ENCODE measurements around the gene PYGM.

The PYGM gene

DNA sequence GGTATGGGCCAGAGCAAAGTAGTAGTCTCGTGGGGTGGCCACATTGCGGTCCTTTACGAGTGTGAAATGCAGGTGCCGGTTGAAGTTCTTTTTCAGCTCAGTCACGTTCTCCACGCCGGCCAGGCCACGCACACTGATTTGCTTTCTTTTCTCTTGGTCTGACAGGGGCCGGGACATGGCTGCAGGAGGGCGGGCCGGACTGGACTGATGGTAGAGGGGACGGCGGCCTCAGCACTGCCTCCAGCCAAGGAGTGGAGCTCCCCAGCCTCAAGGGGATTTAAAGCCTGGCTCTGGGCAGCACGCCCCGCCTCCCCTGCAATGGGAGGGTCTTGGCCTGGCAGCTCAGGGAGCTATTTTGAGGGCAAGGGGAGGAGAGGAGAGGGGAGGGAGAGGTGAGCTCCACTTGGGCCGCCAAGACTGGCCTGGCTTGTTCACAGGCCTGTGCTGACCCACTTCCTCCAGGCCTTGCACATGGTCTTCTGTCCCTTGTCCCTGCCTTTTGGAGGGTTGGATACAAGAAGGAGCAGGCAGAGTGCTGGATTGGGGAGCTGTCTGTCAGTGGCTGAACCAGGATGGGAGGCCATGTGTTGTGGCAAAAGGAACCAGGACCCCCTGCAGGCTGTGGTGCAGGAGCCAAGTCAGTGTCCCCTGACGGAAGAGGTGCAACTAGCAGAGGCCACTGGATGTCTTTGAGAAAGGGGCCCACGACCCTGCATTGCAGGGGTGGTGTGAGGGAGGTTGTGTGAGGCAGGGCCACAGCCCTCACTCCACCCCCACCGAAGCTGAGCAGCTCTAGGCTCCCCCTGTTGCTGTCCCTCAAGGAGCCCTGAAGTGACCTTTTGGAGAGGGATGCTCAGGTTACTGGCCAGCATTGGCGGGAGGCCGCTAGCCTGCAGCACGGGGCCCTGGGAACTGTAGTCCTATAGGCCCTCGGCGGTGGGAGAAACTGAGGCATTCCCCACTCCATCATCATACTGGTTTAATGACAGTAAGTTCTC is at the start of gene PYGM:
PYGM (minus strand) TSS at position 253 of the 998 bp plus-strand sequence; CDS start at position 177, 76 bp downstream.
- no peak for DNase-seq (ENCODE audit: low read depth)

- DNase-seq (ENCODE audit: low read depth) = no peak
Measured at GRCh38 chr11:64805481-64805880, 45.7 kb upstream of the PYGM start.

DNA sequence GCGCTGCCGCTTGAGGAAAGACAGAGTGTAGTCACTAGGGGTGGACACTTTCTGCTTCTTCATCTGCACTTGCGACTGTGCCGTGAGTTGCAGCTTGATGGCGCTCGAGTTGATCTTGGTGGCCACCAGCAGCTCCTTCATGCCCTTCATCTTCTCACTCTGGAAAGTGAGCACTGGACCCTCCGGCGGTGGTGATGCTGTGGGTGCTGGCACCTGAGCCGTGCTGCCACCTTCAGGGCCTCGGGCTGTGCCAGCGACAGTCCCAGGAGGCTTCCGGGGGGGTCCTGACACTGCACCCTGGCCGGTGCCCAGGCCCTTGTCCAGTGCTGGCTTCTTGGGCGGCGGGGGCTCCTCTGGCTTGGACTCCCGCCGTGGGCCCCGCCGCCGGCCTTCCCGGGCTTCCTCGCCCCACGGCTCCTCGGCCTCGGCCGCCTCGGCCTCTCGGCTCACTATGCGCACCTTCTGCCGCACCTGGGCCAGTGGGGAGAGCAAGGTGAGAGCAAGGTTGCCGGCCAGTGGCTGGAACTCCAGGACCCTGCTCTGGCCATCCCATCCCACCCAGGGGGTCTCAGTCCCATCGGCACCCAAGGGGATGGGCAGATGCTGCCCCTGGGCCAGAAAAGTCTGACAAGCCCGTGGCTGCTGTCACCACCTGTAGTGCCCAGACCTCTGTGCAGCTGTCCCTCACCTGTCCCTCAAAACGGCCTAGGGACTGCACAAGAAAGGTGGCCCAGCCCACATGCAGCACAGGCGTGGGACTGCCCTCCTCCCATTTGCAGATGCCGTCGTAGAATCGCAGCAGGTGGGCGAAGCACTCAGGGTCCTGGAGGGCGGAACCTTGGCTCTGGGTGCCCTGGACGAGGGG is 44.8 kb upstream of the PYGM start:
- no peak for DNase-seq (ENCODE audit: low read depth)

DNA sequence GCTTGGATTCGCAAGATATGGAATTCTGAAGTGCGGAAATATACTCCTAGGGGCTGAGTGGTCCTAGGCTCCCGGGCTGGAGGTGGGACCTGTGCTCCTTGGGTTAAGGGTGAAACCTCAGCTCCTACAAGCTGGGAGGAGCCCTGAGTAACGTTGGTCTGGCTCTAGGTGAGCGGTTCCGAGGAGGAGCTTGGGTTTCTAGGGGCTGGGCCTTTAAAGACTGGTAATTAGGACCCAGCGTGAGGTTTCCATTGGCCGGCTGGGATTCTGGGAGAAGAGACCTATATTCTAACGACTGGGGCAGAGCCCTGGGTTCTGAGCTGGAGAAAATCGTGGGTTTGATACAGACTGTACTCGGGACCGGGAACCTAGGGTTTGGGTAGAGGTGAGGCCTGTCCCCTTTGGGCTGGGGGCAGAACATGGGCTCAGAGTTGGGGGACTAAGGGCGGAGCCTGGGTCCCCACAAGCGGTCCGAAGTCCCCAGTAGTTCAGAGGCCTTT is 44.1 kb upstream of the PYGM start:
- DNase-seq (ENCODE audit: low read depth) = no peak

- DNase-seq (ENCODE audit: low read depth) = peak; percentile 92
Measured at GRCh38 chr11:64803158-64803845, 43.5 kb upstream of the PYGM start, which contains the start of gene MAP4K2. MAP4K2 (minus strand) TSS chr11:64803214; CDS start chr11:64803149, 65 bp downstream.

- no peak for DNase-seq (ENCODE audit: low read depth)
Measured at GRCh38 chr11:64802370-64803157, 42.8 kb upstream of the PYGM start.

DNA sequence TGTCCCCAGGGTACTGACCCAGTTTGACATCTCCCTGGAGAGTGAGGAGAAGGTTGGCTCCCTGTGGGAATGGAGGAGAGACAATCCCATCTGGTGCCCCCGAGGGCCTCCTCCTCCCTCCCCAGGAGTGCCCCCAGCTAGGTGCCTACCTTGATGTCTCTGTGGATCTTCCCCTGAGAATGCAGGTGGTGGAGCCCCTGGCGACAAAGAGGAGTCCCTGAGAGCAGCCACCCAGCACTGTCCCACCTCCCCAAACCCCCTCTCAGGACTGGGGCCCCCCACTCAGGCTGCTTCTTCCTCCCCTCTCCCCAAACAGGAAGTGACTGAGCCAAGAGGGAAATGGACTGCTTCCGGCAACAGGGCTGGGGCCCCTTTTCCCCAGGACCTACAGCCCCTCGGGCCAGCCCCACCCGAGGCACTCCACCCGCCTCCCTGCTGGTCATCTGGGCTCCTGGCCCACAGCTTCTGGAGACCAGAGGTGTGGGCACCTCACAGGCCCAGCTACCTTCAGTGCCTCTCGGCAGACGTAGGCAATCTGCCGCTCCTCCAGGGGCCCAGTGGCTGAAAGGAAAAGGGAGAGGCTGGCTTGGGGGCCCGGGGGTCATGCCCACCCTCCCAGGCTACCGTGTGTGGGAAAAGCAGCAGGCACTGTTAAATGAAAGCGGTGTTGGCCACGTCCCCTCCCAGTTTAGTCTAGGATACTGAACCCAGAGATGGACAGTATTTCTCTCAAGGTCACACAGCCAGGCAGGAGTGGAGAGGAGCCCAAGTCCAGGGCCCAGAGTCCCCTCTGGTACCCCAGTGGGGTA is 42.0 kb upstream of the PYGM start:
- no peak for DNase-seq (ENCODE audit: low read depth)

- DNase-seq (ENCODE audit: low read depth) = no peak
Measured at GRCh38 chr11:64801158-64801464, 41.3 kb upstream of the PYGM start.

GRCh38 chr11:64800303-64801157 is 40.8 kb upstream of the PYGM start:
- DNase-seq (ENCODE audit: low read depth) = no peak

GRCh38 chr11:64799623-64800302 is 40.0 kb upstream of the PYGM start:
- no peak for DNase-seq (ENCODE audit: low read depth)

DNA sequence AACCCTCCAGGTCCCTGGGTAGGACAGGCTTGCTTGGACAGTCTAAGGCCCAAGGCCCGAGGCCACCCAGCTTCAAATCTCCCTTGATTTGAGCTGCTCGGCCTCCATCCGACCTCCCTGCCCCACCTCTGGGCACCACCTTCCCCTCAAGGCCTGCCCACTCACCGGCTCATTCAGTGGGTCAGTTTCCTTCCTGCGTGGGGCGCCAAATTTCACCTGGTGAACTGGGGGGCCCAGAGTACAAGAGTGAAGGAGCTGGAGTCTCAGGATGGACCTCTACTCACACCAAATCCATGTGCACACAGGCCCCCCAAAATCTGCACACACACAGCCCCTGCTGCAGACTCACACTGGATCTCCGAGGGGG is 39.5 kb upstream of the PYGM start:
- DNase-seq (ENCODE audit: low read depth) = no peak

- no peak for DNase-seq (ENCODE audit: low read depth)
Measured at GRCh38 chr11:64796757-64797541, 37.2 kb upstream of the PYGM start.

DNA sequence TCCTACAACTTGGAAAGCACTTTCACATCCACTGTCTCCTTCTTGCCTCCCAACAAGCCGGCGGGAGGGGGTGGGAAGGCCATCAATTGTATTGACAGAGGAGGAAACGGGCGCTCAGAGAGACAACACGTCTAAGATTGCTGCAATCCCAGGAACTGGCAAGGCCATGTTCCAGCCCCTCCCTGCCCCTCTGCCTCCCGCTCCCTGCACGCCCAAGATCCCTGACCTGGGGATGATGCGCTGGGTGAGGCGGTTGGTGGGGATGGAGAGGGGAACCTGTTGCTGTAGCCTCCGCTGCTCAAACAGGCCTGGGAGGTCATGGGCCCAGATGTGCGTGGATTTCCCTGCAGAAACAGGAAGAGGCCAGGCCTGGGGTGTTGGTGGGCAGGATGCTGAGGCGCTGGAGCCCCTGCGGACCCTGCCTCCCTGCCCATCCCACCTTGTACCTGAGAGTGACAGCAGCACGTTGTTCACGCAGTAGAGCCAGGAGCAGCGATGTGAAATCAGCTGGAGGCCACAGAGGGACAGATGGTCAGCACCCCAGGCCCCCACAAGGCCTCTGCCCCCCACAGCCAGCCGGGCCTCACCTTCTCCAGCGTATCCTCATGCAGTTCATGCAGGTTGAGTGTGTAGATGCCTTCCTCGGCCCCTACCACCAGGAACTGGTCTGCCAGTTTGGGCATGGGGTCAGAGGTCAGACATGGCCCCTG is 36.4 kb upstream of the PYGM start:
- DNase-seq (ENCODE audit: low read depth) = no peak

DNA sequence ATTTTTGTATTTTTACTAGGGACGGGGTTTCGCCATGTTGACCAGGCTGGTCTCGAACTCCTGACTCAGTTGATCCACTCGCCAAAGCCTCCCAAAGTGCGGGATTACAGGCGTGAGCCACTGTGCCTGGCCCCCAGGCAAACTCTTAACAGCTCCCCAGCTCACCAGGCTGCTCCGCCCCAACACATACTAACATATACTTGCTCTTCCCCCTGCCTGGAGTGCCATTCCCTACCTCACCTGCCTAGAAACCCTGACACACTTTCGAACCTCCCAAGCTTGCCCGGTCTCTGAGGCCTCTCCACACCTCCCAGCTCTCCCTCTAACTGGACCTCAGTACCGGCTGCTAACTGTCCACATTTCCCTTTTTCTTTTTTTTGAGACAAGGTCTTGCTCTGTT is 34.8 kb upstream of the PYGM start:
- no peak for DNase-seq (ENCODE audit: low read depth)

- DNase-seq (ENCODE audit: low read depth) = no peak
Measured at GRCh38 chr11:64793271-64794160, 33.7 kb upstream of the PYGM start.

GRCh38 chr11:64792482-64792881 is 32.7 kb upstream of the PYGM start:
- DNase-seq (ENCODE audit: low read depth) = no peak

Measured in ELR (cell line).